Parathyroid adenoma (tissue), 2 donors: Measurements from ENCODE around the gene DNM3.

Experiments used
- H2AFZ ChIP-seq: fragments of 300-600 bp; sonication (generic); one replicate; pipeline ENCODE4 v1.7.0; 2017; ENCODE audit warnings: antibody characterized with exemption, mild to moderate bottlenecking
- H3K27ac ChIP-seq: fragments of 300-600 bp; sonication (generic); one replicate; pipeline ENCODE4 v1.7.0; 2017
- H3K27me3 ChIP-seq: fragments of 300-600 bp; sonication (generic); one replicate; pipeline ENCODE4 v1.7.0; 2017; ENCODE audit warnings: low read length; ENCODE audit not compliant: control insufficient read depth, insufficient read depth
- H3K36me3 ChIP-seq: fragments of 300-600 bp; sonication (generic); one replicate; pipeline ENCODE4 v1.7.0; 2017; ENCODE audit warnings: low read length; ENCODE audit not compliant: control insufficient read depth, insufficient read depth
- H3K4me1 ChIP-seq: fragments of 300-600 bp; sonication (generic); one replicate; pipeline ENCODE4 v1.7.0; 2017; ENCODE audit warnings: control low read depth
- H3K4me2 ChIP-seq: fragments of 300-600 bp; sonication (generic); one replicate; pipeline ENCODE4 v1.7.0; 2017; ENCODE audit warnings: low read length
- H3K4me3 ChIP-seq: fragments of 300-600 bp; sonication (generic); one replicate; pipeline ENCODE4 v1.7.0; 2017; ENCODE audit warnings: low read depth, low read length
- H3K79me2 ChIP-seq: fragments of 300-600 bp; sonication (generic); one replicate; pipeline ENCODE4 v1.7.0; 2017; ENCODE audit warnings: control low read depth
- H3K9ac ChIP-seq: fragments of 300-600 bp; sonication (generic); one replicate; pipeline ENCODE4 v1.7.0; 2017; ENCODE audit warnings: mild to moderate bottlenecking
- H3K9me3 ChIP-seq: fragments of 300-600 bp; sonication (generic); one replicate; pipeline ENCODE4 v1.7.0; 2017; ENCODE audit warnings: low read length; ENCODE audit not compliant: control insufficient read depth
- TF ChIP-seq, protein P1 (sequence below): fragments of 300-600 bp; sonication (generic); IDR thresholded peaks from one replicate; pipeline ENCODE4 v1.7.0; 2017; ENCODE audit warnings: antibody characterized with exemption, mild to moderate bottlenecking
- donor health status: primary hyperparathyroidism.

DNM3 gene

DNA sequence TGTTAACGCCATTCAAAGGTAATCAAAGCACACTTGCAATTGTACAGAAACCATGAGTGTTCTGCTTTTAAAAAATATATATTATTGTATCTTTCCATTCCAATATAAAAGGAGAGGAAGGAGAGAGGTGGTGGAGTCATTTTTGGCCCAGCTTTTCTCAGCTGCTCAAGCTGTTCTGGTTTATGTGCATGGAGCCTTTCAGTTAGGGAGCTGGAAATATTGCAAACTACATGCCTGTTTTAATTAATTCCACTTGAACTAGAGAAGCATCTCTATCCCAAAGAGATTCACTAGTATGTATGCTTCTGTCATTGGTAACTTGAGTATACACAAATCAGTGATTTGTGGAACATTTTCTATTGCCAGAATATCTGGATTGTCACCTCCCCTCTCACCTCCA is 550.7 kb downstream of the DNM3 start:
- Histone ChIP-seq H3K27me3 (no peaks in the 10 kb centered on the region), H3K79me2 (no peaks in the 10 kb centered on the region), H3K9ac (no peak overlapping the region), H2AFZ (no peak overlapping the region), H3K36me3 (no peaks in the 10 kb centered on the region), H3K4me3 (no peak overlapping the region), H3K27ac (no peak overlapping the region), H3K4me1 (peaks cover 9% of the 10 kb centered on the region), H3K4me2 (no peak overlapping the region), H3K9me3 (no peaks in the 10 kb centered on the region)
- TF ChIP-seq, protein P1, sequence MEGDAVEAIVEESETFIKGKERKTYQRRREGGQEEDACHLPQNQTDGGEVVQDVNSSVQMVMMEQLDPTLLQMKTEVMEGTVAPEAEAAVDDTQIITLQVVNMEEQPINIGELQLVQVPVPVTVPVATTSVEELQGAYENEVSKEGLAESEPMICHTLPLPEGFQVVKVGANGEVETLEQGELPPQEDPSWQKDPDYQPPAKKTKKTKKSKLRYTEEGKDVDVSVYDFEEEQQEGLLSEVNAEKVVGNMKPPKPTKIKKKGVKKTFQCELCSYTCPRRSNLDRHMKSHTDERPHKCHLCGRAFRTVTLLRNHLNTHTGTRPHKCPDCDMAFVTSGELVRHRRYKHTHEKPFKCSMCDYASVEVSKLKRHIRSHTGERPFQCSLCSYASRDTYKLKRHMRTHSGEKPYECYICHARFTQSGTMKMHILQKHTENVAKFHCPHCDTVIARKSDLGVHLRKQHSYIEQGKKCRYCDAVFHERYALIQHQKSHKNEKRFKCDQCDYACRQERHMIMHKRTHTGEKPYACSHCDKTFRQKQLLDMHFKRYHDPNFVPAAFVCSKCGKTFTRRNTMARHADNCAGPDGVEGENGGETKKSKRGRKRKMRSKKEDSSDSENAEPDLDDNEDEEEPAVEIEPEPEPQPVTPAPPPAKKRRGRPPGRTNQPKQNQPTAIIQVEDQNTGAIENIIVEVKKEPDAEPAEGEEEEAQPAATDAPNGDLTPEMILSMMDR, result no peak

DNA sequence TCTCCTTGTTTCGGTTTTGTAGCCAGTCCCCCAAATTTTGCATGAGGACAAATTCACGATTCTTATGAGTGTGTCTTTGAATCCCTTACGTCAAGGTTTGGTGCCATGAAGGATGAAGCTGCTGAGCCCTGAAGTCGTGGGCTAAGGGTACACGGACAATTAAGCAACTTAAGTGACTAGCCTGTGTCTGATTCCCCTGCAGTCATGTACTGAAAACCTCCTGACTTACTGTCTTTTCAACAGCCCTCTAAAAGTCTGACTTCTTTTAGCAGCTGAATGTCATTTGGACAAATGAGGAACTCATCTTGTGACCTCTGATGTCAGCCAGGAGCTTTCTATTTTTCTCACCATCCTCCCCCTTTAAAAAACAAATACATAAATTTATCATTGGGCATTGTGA is 552.1 kb downstream of the DNM3 start:
- no peak overlapping the region for H3K4me3 ChIP-seq
- no peaks in the 10 kb centered on the region for H3K79me2 ChIP-seq
- H3K27me3 ChIP-seq, result no peaks in the 10 kb centered on the region
- H2AFZ ChIP-seq, result no peak overlapping the region
- TF ChIP-seq, protein P1, result no peak
- H3K4me1 ChIP-seq, result peaks cover 9% of the 10 kb centered on the region
- no peak overlapping the region for H3K9ac ChIP-seq
- H3K36me3 ChIP-seq, result no peaks in the 10 kb centered on the region
- H3K9me3 ChIP-seq, result no peaks in the 10 kb centered on the region
- H3K4me2 ChIP-seq, result no peak overlapping the region
- no peak overlapping the region for H3K27ac ChIP-seq

DNA sequence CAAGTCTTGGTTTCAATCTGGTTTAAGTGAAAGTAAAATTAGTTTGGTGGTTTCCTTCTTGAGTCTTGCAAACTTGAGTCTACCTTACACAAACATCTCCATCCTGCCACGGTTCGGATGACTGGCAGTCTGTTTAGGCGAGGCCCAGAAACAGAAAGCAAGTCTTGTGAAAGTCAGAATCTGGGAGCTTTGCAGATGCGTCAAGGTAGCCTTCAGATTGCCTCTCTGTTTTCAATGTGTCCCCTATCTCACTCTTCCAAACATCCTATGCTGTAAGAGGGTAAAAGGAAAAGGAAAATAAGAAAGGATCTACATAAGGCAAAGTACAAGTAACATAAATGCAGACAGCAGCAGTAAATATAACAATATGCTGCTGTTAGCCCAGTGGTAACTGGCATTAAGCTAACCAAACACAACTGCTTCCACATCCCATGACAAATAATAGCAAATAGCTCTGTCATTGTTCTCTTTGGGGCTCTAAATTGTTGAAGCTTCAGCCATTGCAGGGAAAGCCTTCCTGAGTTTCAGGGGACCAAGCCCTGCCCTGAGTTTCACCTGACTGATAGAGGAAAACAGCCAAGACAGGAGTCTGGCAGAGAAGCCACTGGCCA is 552.9 kb downstream of the DNM3 start:
- peak overlapping the region; percentile 68 for H3K27ac ChIP-seq
- peak overlapping the region; percentile 23 for H3K4me3 ChIP-seq
- peak overlapping the region; percentile 62 for H3K4me2 ChIP-seq
- TF ChIP-seq, protein P1, result no peak
- peaks cover 9% of the 10 kb centered on the region for H3K4me1 ChIP-seq
- H3K36me3 ChIP-seq, result no peaks in the 10 kb centered on the region
- no peak overlapping the region for H3K9ac ChIP-seq
- no peaks in the 10 kb centered on the region for H3K79me2 ChIP-seq
- H2AFZ ChIP-seq, result peak overlapping the region; percentile 72
- no peaks in the 10 kb centered on the region for H3K27me3 ChIP-seq
- no peaks in the 10 kb centered on the region for H3K9me3 ChIP-seq

DNA sequence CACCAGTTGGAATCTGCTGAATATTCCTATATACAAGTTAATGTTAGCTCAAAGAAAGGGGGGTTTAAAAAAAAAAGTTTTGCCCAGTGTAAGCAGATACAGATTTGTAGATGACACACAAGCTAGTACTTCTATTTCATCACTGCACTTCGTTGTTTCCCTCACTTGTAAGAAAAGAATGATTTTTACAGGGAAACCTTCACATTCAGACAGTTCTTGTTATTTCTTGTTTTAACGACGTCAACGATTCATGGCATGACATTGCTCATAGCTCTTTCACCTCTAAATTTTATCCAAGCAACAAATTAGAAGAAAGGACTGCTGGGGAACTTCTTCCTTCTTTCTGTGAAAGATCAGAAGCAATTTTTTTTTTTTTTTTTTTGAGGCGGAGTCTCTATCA is 553.5 kb downstream of the DNM3 start:
- Histone ChIP-seq H3K9ac (no peak overlapping the region), H3K27me3 (no peaks in the 10 kb centered on the region), H3K4me1 (peaks cover 9% of the 10 kb centered on the region), H3K36me3 (no peaks in the 10 kb centered on the region), H3K4me2 (no peak overlapping the region), H2AFZ (peak overlapping the region; percentile 72), H3K4me3 (no peak overlapping the region), H3K79me2 (no peaks in the 10 kb centered on the region), H3K27ac (peak overlapping the region; percentile 68), H3K9me3 (no peaks in the 10 kb centered on the region)
- TF ChIP-seq, protein P1, result no peak

DNA sequence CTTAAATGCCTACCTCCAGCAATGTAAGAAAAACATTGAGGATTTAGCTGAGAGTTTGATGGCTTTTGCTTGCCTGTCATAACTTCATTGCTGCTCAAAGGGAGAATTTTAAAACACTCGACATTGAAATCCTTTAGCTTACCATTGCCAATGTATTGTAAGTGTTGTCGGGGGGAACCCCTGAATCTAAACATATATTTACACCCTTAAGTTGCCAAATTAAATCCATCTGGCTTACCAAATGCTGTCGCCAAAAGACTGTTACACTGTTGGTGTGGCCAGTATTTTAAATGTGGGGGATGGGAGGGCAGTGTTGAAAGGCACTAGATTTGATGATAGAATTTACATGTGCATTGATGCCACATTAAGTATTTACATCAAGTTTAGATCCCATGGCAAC is 554.3 kb downstream of the DNM3 start:
- H3K27me3 ChIP-seq, result no peaks in the 10 kb centered on the region
- H3K27ac ChIP-seq, result no peak overlapping the region
- TF ChIP-seq, protein P1, result no peak
- no peak overlapping the region for H2AFZ ChIP-seq
- H3K9ac ChIP-seq, result no peak overlapping the region
- H3K4me3 ChIP-seq, result no peak overlapping the region
- H3K36me3 ChIP-seq, result no peaks in the 10 kb centered on the region
- H3K9me3 ChIP-seq, result no peaks in the 10 kb centered on the region
- no peak overlapping the region for H3K4me2 ChIP-seq
- peaks cover 9% of the 10 kb centered on the region for H3K4me1 ChIP-seq
- H3K79me2 ChIP-seq, result no peaks in the 10 kb centered on the region
